HCT116 (cell line): ENCODE measurements around the gene CD302. TPM values are rescaled to one million over a fixed set of nuclear protein-coding genes. Genes with fewer than 3 reads are reported as not detected.

ENCODE experiments used
- ATAC-seq: fragments of 200-7000 bp; cut with Tn5 transposase; 2 replicates; pipeline ENCODE4 v1.9.1; 2020; ENCODE audit warnings: mild to moderate bottlenecking, moderate library complexity
- BruUV-seq: library from RNA; stranded (reverse); fragments of 400-500 nt; replicated peaks from 2 replicates; lab custom pipeline; 2021; lab: Mats Ljungman, UMichigan
- CTCF ChIA-PET: fragments of 300-600 bp; sonication (Branson Sonifier 250); formaldehyde crosslinking; loops from one replicate; lab custom pipeline; 2021; ENCODE audit warnings: antibody characterized with exemption; lab: Charles Lee
- POLR2A ChIA-PET: fragments of 300-600, 350-600 bp; sonication (Branson Sonifier 250); formaldehyde crosslinking; loops from one replicate; lab custom pipeline; 2021; ENCODE audit warnings: antibody characterized with exemption; lab: Charles Lee
- RAD21 ChIA-PET, 2 experiments: fragments of 300-600 bp; sonication (Branson Sonifier 250); formaldehyde crosslinking; loops; one replicate each; lab custom pipeline; 2023; ENCODE audit warnings: low total read pairs in 2 of 2; ENCODE audit not compliant: uncharacterized antibody in 2 of 2, unreplicated experiment in 2 of 2, low non-redundant PET in 1 of 2; lab: Charles Lee
- DNase-seq: peaks from one replicate; pipeline ENCODE4 v3.0.0-alpha.2; 2010; ENCODE audit warnings: low read depth, low spot score
- H2AFZ ChIP-seq: fragments of 200-600 bp; shearing (Covaris generic), sonication (generic); 2 replicates; pipeline ENCODE4 v1.6.1; 2017; ENCODE audit warnings: low read depth, mixed run types, mixed read lengths, antibody characterized with exemption, low read length; ENCODE audit not compliant: poor library complexity, severe bottlenecking
- H3K27ac ChIP-seq: 2 replicates; pipeline ENCODE4 v1.5.1; 2012; ENCODE audit warnings: low read depth, low read length
- H3K27me3 ChIP-seq: fragments of 200-600 bp; sonication (generic); 2 replicates; pipeline ENCODE4 v1.6.1; 2016; ENCODE audit warnings: mixed run types, low read length, mixed read lengths; ENCODE audit not compliant: insufficient read depth
- H3K36me3 ChIP-seq, 2 experiments: fragments of 200-500 bp in 1 of 2; fragments of 200-600 bp in 1 of 2; sonication (Bioruptor generic) in 1 of 2; sonication (generic) in 1 of 2; 2 replicates each; pipeline versions ENCODE4 v1.5.1 to v1.6.1; 2014 to 2016; ENCODE audit warnings: low read length in 2 of 2, inconsistent platforms in 1 of 2, mixed read lengths in 1 of 2, mixed run types in 1 of 2; ENCODE audit not compliant: insufficient read depth in 2 of 2, control insufficient read depth in 1 of 2
- H3K4me1 ChIP-seq, 2 experiments: fragments of 200-600 bp in 1 of 2; sonication (generic) in 1 of 2; 2 replicates each; pipeline versions ENCODE4 v1.5.1 to v1.6.1; 2012 to 2017; ENCODE audit warnings: low read length in 2 of 2, inconsistent platforms in 1 of 2, mild to moderate bottlenecking in 1 of 2, mixed read lengths in 1 of 2, mixed run types in 1 of 2, moderate library complexity in 1 of 2; ENCODE audit not compliant: insufficient read depth in 2 of 2, control insufficient read depth in 1 of 2
- H3K4me2 ChIP-seq: fragments of 200-600 bp; sonication (generic); 2 replicates; pipeline ENCODE4 v1.6.1; 2017; ENCODE audit warnings: mixed run types, low read length, mixed read lengths
- H3K4me3 ChIP-seq, 2 experiments: fragments of 200-600 bp in 1 of 2; sonication (generic) in 1 of 2; replicated peaks in 1 of 2; 2 replicates each; pipeline ENCODE4 v1.5.1; 2011 to 2016; ENCODE audit warnings: low read length in 2 of 2, control low read depth in 1 of 2, low read depth in 1 of 2, mild to moderate bottlenecking in 1 of 2, mixed read lengths in 1 of 2, mixed run types in 1 of 2
- H3K79me2 ChIP-seq: fragments of 200-600 bp; sonication (generic); 2 replicates; pipeline ENCODE4 v1.6.1; 2017; ENCODE audit warnings: mild to moderate bottlenecking, mixed run types, low read length, moderate library complexity, mixed read lengths; ENCODE audit not compliant: insufficient read depth
- H3K9ac ChIP-seq: fragments of 200-600 bp; sonication (generic); 2 replicates; pipeline ENCODE4 v1.6.1; 2016; ENCODE audit warnings: low read length, mixed read lengths
- H3K9me2 ChIP-seq: fragments of 200-600 bp; sonication (generic), shearing (Covaris generic); 2 replicates; pipeline ENCODE4 v1.6.1; 2017; ENCODE audit warnings: mixed run types, mild to moderate bottlenecking, moderate library complexity; ENCODE audit not compliant: insufficient read depth
- H3K9me3 ChIP-seq, 2 experiments: fragments of 200-500 bp in 1 of 2; fragments of 200-600 bp in 1 of 2; sonication (Bioruptor generic) in 1 of 2; sonication (generic) in 1 of 2; 2 replicates each; pipeline ENCODE4 v1.6.1; 2014 to 2017; ENCODE audit warnings: low read length in 2 of 2, mixed read lengths in 2 of 2, inconsistent platforms in 1 of 2, low read depth in 1 of 2, mild to moderate bottlenecking in 1 of 2, mixed run types in 1 of 2, moderate library complexity in 1 of 2; ENCODE audit not compliant: control insufficient read depth in 1 of 2, insufficient read depth in 1 of 2
- H4K20me1 ChIP-seq: fragments of 200-600 bp; sonication (generic), shearing (Covaris generic); 2 replicates; pipeline ENCODE4 v1.6.1; 2017; ENCODE audit warnings: mixed run types, mild to moderate bottlenecking, moderate library complexity; ENCODE audit not compliant: insufficient read depth
- CBX3 ChIP-seq: IDR thresholded peaks from 2 replicates; pipeline ENCODE4 v1.6.1; 2012; ENCODE audit warnings: low read depth
- ELF1 ChIP-seq: IDR thresholded peaks from 2 replicates; pipeline ENCODE4 v1.6.1; 2012; ENCODE audit warnings: low read depth, borderline replicate concordance
- EZH2 ChIP-seq: fragments of 200-600 bp; sonication (generic); IDR thresholded peaks from 2 replicates; pipeline ENCODE4 v1.6.1; 2017; ENCODE audit warnings: antibody characterized with exemption, mixed run types
- FOSL1 ChIP-seq: IDR thresholded peaks from 2 replicates; pipeline ENCODE4 v1.6.1; 2012; ENCODE audit warnings: low read depth
- POLR2A ChIP-seq: IDR thresholded peaks from 2 replicates; pipeline ENCODE4 v1.7.0; 2011; ENCODE audit warnings: borderline replicate concordance; ENCODE audit not compliant: insufficient read depth, insufficient read length; ENCODE audit errors: extremely low read depth
- POLR2AphosphoS5 ChIP-seq: IDR thresholded peaks from 2 replicates; pipeline ENCODE4 v1.6.1; 2011; ENCODE audit warnings: mild to moderate bottlenecking, low read depth, low read length, moderate library complexity
- RAD21 ChIP-seq: IDR thresholded peaks from 2 replicates; pipeline ENCODE4 v1.6.1; 2012; ENCODE audit warnings: low read depth, mild to moderate bottlenecking
- SIN3A ChIP-seq: IDR thresholded peaks from 2 replicates; pipeline ENCODE4 v1.6.1; 2012; ENCODE audit warnings: low read depth
- SRF ChIP-seq: IDR thresholded peaks from 2 replicates; pipeline ENCODE4 v1.6.1; 2012; ENCODE audit warnings: low read depth
- TCF7L2 ChIP-seq: IDR thresholded peaks from 2 replicates; pipeline ENCODE4 v1.7.0; 2011; ENCODE audit warnings: borderline replicate concordance, inconsistent platforms; ENCODE audit not compliant: insufficient read depth, insufficient read length; ENCODE audit errors: extremely low read depth
- YY1 ChIP-seq: IDR thresholded peaks from 2 replicates; pipeline ENCODE4 v1.6.1; 2011; ENCODE audit warnings: low read length, low read depth, moderate library complexity, mild to moderate bottlenecking; ENCODE audit not compliant: insufficient replicate concordance; ENCODE audit errors: extremely low read depth
- intact Hi-C: fragments of 100-400 bp; cut with micrococcal nuclease; formaldehyde crosslinking; loops from 2 replicates; pipeline ENCODE4 v1.10.0; 2022
- total RNA-seq: library from RNA; stranded (reverse); gene quantifications from one replicate; pipeline ENCODE4 v1.2.1, GENCODE V29; 2021; ENCODE audit not compliant: unreplicated experiment
- TF ChIP-seq, protein P1 (sequence below), 3 experiments: fragments of 200-600 bp in 1 of 3; sonication (generic) in 1 of 3; IDR thresholded peaks in 2 of 3; conservative IDR thresholded peaks in 1 of 3; 2 replicates each; pipeline ENCODE4 v1.5.1; 2012 to 2017; ENCODE audit warnings: low read depth in 2 of 3, low read length in 2 of 3, antibody characterized with exemption in 1 of 3, borderline replicate concordance in 1 of 3, control low read depth in 1 of 3, mild to moderate bottlenecking in 1 of 3, mixed read lengths in 1 of 3, mixed run types in 1 of 3, moderate library complexity in 1 of 3; ENCODE audit not compliant: insufficient read depth in 1 of 3

CD302 gene
- total RNA-seq, 1 experiment from 2014 or later, result 0.15 TPM

DNA sequence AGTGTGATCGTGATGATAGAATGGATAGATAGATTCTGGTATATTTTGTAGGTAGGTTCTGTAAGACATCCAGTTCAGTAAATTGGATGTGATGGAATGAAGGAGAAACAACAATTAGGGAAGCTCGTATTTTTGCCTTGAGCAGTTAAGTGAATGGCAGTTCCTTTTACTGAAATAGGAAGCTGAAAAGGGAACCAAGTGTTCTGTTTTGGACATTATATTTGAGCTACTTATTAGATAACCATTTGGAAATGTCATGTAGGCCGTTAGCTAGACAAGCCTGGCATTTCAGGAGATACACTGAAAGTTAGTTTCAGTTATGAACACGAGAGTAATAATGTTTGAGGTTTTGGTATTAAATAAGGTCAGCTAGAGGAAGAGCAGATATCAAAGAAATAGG is 44.2 kb downstream of the CD302 start:
- no peak for ATAC-seq
- no peaks in the 10 kb centered on the region for H3K9me2 ChIP-seq
- ChIA-PET POLR2A (no interaction called here), RAD21 (no interaction called here), CTCF (no interaction called here)
- H3K36me3 ChIP-seq, result peaks cover 17 to 29% of the 10 kb centered on the region in 2 experiments
- peaks cover 0 to 17% of the 10 kb centered on the region in 2 experiments; a peak in 2 of 4 replicates for H3K4me1 ChIP-seq
- intact Hi-C loops, result no loop called here
- H4K20me1 ChIP-seq, result peaks cover 11% of the 10 kb centered on the region; the same call in 1 of the 2 replicates
- H3K9ac ChIP-seq, result no peak overlapping the region
- H3K9me3 ChIP-seq, result no peaks in the 10 kb centered on the region
- no peak for DNase-seq
- no peak overlapping the region for H3K27ac ChIP-seq
- H3K79me2 ChIP-seq, result peaks cover 92% of the 10 kb centered on the region
- H3K4me3 ChIP-seq, result no peak overlapping the region
- TF ChIP-seq SIN3A (no peak), TCF7L2 (no peak), POLR2AphosphoS5 (no peak), POLR2A (no peak), CBX3 (no peak), ELF1 (no peak), FOSL1 (no peak), YY1 (no peak), EZH2 (no peak), SRF (no peak), RAD21 (no peak)
- TF ChIP-seq, protein P1, sequence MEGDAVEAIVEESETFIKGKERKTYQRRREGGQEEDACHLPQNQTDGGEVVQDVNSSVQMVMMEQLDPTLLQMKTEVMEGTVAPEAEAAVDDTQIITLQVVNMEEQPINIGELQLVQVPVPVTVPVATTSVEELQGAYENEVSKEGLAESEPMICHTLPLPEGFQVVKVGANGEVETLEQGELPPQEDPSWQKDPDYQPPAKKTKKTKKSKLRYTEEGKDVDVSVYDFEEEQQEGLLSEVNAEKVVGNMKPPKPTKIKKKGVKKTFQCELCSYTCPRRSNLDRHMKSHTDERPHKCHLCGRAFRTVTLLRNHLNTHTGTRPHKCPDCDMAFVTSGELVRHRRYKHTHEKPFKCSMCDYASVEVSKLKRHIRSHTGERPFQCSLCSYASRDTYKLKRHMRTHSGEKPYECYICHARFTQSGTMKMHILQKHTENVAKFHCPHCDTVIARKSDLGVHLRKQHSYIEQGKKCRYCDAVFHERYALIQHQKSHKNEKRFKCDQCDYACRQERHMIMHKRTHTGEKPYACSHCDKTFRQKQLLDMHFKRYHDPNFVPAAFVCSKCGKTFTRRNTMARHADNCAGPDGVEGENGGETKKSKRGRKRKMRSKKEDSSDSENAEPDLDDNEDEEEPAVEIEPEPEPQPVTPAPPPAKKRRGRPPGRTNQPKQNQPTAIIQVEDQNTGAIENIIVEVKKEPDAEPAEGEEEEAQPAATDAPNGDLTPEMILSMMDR (IDR thresholded peaks at IDR 0.05 in 2 of 3, conservative IDR thresholded peaks at IDR 0.05 in 1 of 3; ENCODE audit: borderline replicate concordance in 1 of 3, insufficient read depth in 1 of 3, low read depth in 2 of 3, low read length in 2 of 3), result no peak
- BruUV-seq, result no TSS peak
- no peak overlapping the region for H3K4me2 ChIP-seq
- H3K27me3 ChIP-seq, result no peaks in the 10 kb centered on the region
- no peak overlapping the region for H2AFZ ChIP-seq
